Left renal cortex interstitium (tissue), 4 donors: ENCODE results near the gene SLC12A3. TPM values are rescaled to one million over a fixed set of nuclear protein-coding genes. Genes with fewer than 3 reads are reported as not detected.

Source experiments
- DNase-seq, 4 donors: peaks; one replicate each; pipeline ENCODE4 v3.0.0-alpha.2; 2013; ENCODE audit warnings: low read depth in 4 of 4, low spot score in 2 of 4, missing footprints in 1 of 4
- polyA plus RNA-seq, 4 donors: library from polyadenylated mRNA; unstranded; fragments of 120-200 nt; gene quantifications; one replicate each; pipeline ENCODE4 v1.2.1, GENCODE V29; 2013; ENCODE audit not compliant: insufficient read length in 4 of 4

SLC12A3 gene
- polyA plus RNA-seq, 4 donors, result 38.1 to 57.2 (median 46.4) TPM

DNA sequence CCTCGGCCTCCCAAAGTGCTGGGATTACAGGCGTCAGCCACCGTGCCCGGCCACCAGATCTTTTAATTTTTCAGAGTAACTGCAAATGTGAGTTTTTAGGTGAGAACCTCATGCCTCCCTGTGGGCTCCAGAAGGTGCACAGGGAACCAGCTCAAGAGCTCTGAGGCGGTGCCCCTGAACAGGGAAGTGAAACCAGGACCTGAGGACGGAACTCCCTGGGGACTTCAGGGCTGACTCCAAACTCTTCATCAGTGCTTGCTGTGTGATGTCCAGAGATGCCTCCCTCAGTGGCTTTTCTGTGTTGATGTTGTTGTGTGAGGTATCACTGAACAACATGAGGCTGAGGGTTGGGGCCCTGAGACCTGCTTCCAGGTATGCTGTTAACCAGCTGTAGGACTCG is 23.8 kb downstream of the SLC12A3 start:
- DNase-seq, result no peak

DNA sequence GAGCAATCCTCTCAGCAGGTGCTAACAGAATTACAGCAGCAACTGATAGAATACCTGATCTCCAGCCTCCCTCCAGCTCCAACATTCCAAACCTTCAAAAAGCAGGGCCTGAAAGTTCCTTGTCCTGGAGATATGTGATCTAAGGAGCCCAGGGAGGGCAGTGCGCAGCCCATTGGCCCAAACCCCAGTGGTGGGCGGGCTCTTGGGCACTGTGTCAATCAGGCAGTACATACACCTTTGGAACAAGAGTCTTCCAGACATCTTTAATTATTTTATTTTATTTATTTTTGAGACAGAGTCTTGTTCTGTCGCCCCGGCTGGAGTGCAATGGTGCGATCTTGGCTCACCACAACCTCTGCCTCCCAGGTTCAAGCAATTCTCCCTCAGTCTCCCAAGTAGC is 24.2 kb downstream of the SLC12A3 start:
- no peak for DNase-seq

DNA sequence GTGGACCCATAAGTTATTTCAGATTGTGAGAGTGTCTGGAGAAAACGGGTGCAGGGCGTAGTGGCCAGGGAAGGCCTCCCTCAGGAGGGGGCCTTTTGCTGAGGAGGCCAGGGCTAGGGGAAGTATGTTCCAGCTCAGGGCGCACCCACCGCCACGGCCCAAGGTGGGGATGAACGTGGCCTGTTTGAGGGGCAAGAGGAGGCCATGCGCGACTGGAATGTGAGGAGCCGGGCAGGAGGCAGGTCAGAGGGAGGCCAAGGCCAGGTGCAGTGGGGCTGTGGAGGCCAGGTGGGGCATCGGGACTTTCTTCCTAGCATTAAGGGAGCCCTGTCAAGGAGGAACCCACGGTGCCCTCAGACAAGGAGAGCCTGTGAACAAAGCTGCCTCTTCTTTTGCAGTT is 26.7 kb downstream of the SLC12A3 start:
- no peak for DNase-seq

DNA sequence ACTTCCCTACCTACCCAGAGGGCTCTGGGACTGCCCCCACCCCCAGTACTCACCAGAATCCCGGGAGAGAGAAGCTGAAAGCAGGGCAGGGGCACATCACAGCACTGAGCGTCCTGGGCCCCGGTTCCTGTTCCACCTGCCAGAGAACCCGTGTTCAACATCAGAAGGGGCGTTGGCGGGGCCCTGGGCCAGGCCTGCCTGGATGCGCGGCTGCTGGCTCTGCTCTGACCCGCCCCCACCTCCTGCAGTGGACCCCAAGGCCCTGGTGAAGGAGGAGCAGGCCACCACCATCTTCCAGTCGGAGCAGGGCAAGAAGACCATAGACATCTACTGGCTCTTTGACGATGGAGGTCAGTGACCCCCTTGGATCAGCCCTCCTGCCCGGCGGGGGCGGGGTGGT is 27.7 kb downstream of the SLC12A3 start:
- DNase-seq, result no peak

DNA sequence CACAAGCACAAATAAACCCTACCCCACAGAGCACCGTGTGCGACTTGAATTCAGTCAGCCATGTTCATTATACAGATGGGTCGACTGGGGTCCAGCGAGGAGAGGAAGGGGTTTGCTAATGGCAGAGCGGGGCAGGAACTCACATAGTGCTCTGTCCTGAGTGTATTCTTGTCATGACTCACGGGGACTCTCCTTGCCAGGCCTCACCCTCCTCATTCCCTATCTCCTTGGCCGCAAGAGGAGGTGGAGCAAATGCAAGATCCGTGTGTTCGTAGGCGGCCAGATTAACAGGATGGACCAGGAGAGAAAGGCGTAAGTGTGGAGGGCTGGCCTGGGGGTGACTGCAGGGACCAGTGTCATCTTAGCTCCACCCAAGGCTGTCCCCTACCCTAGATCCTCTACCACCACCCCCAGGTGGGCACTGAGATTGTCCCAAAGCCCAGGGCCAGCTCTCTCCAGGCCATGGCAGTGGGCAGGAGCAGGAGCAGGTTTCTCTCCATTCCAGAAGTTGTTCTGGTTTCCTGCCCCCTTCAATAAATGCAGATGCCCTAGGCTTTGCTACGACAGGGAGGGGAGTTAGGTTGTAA is 29.4 kb downstream of the SLC12A3 start:
- DNase-seq, result no peak

DNA sequence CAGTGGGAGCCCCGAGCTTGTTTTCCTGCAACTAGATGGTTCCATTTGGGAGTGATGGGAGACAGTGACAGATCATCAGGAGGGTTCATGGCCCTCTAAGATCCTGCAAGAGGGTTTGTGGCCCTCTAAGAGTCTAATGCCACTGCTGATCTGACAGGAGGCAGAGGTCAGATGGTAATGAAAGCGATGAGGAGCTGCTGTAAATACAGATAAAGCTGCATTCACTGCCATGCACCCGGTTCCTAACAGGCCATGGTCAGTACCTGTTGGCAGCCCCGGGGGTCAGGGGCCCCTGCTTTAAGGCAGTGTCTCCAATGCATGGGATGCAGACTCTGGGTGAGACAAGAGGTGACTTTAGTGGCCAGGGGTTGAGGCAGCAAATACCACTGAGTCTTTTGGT is 30.8 kb downstream of the SLC12A3 start:
- DNase-seq, result no peak

DNA sequence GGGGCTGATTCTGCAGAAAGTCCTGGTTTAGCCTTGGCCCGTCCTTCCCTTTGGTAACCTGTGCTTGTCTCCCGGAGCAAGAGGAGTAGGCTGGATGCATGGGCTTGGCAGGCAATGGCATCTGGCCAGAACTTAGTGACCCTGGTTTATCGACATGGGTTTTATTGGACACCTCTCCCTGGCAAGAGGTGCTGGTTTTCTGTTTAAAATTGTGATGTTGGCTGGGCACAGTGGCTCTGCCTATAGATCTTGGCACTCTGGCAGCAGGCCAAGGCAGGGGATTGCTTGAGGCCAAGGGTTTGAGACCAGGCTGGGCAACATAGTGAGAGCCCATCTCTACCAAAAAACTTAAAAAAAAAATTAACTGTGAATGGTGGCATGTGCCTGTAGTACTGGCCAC is 31.2 kb downstream of the SLC12A3 start:
- DNase-seq, result no peak

DNA sequence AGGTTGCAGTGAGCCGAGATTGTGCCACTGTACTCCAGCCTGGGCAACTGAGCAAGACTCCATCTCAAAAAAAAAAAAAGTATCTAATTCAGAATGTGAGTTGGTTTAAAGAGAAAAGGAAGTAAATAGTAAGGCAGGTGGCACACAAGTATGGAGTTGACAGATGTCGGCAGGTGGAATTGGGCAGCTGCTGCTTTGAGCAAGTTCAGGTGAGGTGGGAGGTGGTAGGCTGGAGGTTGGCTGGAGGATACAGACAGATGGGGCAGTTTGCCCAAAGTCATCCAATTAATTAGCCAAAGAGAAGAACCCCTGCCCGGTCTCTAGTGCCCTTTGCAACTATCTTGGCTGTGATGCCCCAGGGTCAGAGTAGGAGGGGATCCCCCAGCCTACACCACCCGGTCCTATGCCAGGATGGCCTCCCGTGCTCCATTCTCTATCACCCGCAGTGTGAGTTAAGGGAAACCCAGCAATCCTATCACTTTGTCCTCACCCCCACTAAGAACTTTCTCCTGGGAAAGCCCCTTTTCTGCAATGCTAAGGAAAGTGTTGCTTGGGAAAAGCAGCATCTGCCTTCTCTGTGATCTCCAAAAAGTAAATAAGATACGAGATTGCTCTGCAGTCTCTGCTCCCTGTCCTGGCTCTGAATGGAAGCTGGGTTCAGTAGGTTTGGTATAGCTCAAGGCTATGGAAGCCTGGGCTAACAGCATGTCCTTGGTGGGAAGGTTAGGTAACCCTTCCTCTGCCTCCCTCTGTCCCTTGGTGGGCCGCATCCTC is 32.2 kb downstream of the SLC12A3 start:
- DNase-seq, result no peak

DNA sequence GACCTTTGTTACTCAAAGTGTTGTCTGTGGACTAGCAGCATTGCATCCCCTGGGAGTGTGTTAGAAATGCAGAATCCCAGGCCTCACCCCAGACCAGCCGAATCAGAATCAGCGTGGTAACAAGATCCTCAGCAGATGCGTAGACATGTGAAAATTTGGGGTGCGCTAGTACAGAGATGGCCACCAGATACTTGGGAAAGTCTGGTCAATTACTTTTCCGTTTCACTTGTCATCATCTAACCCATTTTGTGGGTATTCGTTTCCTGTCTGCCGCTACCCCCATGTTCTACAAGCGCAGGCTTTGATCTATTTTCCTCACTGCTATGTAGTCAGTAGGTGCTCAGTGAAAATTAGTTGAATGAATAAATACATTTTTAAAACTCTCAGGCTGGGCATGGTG is 33.8 kb downstream of the SLC12A3 start:
- no peak for DNase-seq

DNA sequence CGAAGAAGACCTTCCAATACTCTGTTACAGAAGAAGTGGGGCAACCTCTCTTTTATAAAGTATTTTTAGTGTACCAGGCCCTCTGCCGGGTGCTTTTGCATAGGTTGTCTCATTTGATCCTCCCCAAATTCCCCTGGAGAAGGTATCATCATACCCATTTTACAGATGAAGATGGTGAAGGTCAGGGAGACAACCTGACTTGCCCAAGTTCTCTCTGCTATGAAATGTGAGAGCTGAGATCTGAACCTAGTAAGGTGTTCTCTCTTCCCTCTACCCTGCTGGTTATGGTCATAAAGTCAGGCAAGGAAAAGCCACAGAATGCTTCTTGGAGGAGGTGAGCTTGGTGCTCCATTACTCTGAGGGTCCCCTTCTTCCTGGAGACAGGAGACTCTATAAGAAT is 38.9 kb downstream of the SLC12A3 start:
- DNase-seq, result no peak

DNA sequence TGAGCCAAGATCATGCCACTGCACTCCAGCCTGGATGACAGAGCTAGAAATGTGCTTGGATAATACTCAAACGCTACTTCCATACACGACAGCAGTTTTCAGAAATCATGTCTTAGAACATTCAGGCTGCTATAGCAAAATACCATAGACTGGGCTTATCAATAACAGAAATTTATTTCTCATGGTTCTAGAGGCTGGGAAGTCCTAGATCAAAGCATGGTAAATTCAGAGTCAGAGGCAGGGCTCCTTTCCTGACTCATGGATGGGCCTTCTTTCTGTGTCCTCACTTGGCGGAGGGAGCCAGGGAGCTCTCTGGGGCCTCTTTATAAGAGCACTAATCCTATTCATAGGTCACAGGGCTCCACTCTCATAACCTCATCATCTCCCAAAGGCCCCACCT is 42.4 kb downstream of the SLC12A3 start:
- no peak for DNase-seq

DNA sequence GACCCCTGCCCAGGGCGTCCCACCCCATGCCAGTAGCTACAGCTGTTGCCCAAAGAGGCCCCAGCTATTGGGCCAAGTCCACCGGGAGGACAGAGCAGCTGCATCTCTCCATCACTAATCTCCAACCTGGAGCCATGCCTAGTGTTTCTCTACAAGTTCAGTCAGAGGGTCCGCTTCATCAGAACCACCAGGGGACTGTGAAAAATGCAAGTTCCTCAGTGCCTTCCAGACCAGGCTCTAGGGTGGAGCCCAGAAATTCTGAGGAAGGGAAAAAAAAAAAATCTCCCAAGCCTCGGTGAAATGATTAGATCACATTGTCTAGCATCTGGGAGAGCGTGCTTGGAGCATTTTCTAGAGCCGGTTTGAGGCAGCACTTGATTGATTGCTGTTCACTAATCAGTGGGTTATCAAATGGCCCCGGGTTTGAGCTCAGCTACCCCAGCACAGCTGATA is 44.5 kb downstream of the SLC12A3 start:
- DNase-seq, result no peak

DNA sequence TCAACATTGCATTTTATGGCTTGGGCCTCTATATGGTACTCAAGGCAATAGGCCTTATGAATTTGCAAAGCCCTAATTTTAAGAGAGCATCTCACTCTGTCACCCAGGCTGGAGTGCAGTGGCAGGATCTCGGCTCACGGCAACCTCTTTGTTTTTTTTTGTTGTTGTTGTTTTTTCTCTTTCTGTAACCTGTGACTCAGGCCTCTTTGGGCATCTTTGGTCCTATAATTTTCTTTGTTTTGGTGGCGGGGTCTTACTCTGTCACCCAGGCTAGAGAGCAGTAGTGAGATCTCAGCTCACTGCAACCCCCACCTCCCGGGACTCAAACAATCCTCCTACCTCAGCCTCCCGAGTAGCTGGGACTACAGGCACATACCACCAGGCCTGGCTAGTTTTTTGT is 45.1 kb downstream of the SLC12A3 start:
- no peak for DNase-seq

DNA sequence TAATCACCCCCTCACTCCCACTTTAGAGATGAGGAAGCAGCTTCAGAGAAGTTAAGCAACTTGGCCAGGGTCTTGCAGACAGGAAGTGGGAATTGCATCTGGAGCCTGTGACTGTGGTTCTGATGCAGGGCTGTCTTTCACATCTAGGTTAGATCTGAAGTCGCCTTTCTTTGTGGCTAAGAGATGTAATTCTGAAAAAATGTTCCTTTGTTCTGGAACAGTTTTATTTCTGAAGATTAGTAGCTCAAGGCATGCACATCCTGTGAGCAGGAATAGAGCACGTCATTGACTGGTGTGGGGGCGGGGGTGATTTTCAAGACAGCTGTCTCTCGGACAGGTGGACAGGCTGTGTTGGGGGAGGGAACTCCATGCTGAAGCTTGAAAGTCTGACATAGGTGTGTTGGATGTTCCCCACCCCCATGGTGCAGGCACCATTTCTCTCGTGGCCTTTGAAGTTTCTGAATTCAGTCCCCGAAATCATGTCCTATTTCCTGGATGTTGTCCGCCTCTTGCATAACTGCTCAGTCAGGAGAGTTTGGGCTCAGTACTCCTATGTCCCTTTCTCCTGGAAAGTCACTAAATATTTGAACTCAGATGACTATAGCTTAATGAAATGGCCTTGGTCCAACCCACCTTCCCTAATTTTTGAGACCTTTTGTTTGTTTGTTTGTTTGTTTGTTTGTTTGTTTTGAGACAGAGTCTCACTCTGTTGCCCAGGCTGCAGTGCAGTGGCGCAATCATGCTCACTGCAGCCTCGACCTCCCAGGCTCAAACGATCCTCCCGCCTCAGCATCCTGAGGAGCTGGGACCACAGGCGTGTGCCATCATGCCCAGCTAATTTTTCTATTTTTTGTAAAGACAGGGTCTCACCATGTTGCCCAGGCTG is 45.9 kb downstream of the SLC12A3 start:
- DNase-seq, result no peak

DNA sequence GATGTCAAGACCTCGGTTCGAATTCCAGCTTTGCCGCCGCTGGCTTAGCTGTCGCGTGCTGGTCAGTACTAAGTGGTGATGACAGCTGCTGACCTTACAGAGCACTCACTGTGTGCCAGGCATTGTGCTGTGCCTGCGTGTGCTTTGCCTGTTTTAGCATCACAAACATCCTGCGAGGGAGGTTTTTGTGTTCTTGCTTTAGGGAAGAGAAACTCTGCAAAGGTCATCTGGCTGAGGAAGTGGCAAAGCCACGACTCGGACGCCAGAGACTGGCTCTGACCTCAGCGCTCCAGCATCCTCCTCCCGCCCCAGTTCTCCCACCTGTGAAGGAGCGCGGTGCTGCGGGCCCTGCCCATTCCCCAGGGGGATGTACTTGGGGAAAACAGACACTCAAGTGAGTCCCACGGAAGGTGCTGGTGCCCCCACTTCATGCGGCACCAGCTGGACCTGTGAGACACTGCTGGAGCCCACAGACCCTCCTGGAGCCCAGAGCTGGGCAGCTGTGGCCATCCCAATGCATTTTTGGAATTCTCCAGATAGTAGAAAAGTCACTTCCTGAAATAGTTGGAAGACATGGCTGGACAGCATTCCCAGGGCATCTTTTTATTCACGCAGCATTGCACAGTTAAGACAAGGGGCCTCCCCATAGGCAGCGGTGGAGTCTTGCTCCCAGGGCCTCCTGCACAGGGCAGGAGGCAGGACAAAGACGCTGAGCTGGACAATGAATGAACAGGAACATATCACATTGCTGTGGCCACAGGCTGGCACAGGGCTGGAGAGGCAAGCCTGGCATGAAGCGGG is 47.0 kb downstream of the SLC12A3 start:
- no peak for DNase-seq

DNA sequence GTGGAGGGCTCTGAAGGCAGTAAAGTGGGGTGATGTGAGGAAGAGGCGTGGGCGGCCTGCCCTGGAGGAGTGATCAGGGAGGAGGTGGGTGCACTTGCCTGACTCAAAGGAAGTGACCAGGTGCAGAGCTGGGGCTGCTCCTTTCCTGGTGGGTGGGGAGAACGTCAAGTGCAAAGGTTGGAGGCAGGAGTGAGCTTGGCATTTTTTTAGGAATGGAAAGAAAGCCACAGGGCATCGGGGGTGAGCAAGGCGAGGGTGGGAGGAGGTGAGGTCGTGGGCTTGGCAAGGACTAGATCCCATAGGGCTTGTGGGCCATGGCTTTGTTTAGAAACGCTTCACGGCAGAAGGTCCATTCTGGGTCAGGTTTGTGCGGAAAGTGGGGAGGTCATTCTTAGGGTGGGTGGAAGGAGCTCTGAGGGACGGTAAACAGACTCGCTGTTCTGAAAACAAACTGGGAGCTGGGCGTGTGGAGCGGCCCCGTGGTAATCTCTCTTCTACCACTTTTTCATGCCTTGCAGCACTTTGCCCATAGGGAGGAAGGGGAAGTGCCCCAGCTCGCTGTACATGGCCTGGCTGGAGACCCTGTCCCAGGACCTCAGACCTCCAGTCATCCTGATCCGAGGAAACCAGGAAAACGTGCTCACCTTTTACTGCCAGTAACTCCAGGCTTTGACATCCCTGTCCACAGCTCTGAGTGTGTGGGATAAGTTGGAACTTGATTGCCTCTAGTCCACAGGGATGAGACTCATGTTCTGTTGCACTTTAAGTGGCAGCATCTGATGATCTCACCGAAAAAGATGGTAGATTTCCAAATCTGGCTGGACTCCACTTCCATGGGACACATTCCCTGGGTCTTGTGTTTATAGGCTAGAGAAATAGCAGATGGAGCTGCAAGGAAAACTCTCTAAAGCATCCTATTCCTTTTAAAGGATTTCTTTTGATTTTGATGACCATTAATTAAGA is 48.0 kb downstream of the SLC12A3 start:
- no peak for DNase-seq

DNA sequence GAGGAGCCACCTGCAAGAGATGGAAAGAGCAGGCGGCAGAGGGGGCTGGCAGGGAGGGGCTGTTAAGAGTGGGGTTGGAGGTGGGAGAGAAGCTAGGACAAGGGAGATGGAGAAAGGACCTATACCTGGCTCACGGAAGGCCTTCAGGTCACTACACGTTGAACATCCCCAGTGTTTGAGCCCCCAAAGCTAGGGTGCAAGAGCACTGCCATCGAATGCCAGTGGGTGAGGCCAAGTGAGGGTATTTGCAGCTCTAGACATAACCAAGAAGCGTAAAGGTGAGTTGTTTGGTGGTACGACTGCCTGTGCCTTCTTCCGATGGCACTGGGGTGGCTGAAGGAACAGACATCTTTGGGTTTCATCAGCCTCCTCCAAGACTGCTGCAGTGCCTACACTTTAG is 49.9 kb downstream of the SLC12A3 start:
- DNase-seq, result no peak

DNA sequence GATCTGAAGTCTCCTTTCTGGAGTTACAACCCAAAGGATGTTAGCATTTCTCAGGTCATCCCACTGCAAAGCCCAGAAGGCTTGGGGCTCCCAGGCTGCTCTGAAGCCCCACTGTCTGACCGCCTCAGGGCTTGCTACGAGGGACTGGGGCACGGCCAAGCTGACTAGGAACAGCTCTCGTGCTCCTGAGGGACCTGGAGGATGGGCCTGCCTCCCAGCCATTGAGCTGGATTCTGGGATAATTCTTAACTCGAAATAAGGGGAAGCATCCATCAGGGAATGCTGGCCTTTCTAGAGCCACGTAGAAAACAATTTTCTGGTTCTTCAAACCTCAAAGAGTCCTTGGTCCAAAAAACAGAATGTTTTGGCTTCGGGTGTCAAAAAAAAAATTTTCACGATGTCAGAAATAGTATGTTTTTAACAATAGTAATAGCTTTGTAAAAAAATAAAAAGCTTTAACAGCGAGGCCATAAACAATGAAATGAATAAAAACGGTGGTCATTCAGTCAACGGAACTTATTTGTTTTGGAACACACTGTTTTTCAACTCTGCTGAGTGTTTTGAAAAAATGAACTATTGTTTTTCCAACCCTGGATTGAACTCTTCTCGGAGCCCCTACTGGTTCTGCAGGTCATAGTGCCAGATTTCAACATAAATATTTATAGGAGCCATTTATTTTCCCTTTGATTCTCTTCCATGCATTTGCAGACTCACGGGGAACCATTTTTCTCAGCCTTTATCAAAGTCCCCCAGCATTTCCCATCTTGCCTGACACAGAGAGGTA is 50.5 kb downstream of the SLC12A3 start:
- peak in 3 of 4 donors; percentile 65 to 75 (median 67) for DNase-seq
